GM18498 (cell line): ENCODE results near the gene CNTNAP2.

Experiments used
- ATAC-seq: cut with Tn5 transposase; IDR thresholded peaks from one replicate; pipeline ENCODE4 v1.9.1; 2021; ENCODE audit warnings: mild to moderate bottlenecking, moderate library complexity; ENCODE audit not compliant: unreplicated experiment

Gene CNTNAP2

GRCh38 chr7:147523056-147523455 is 1406.5 kb downstream of the CNTNAP2 start:
- no peak for ATAC-seq

GRCh38 chr7:147524726-147525250 is 1408.2 kb downstream of the CNTNAP2 start:
- no peak for ATAC-seq

- no peak for ATAC-seq
Observed at GRCh38 chr7:147525325-147525724, 1408.7 kb downstream of the CNTNAP2 start.

GRCh38 chr7:147535701-147536111 is 1419.1 kb downstream of the CNTNAP2 start:
- ATAC-seq = no peak

- no peak for ATAC-seq
Observed at GRCh38 chr7:147539685-147540084, 1423.1 kb downstream of the CNTNAP2 start.

- ATAC-seq = no peak
Observed at GRCh38 chr7:147540743-147541142, 1424.1 kb downstream of the CNTNAP2 start.

- ATAC-seq = no peak
Observed at GRCh38 chr7:147541261-147541660, 1424.7 kb downstream of the CNTNAP2 start.

- ATAC-seq = no peak
Observed at GRCh38 chr7:147547252-147547897, 1430.8 kb downstream of the CNTNAP2 start.

GRCh38 chr7:147556317-147556716 is 1439.7 kb downstream of the CNTNAP2 start:
- ATAC-seq = no peak

GRCh38 chr7:147563669-147564068 is 1447.1 kb downstream of the CNTNAP2 start:
- ATAC-seq = no peak

GRCh38 chr7:147564786-147565476 is 1448.3 kb downstream of the CNTNAP2 start:
- ATAC-seq = no peak

GRCh38 chr7:147567043-147567442 is 1450.4 kb downstream of the CNTNAP2 start:
- ATAC-seq = no peak

GRCh38 chr7:147569116-147569913 is 1452.7 kb downstream of the CNTNAP2 start:
- ATAC-seq = no peak

- ATAC-seq = no peak
Observed at GRCh38 chr7:147570390-147570789, 1453.8 kb downstream of the CNTNAP2 start.

- ATAC-seq = no peak
Observed at GRCh38 chr7:147571436-147572185, 1455.0 kb downstream of the CNTNAP2 start.

GRCh38 chr7:147578196-147578595 is 1461.6 kb downstream of the CNTNAP2 start:
- ATAC-seq = no peak

GRCh38 chr7:147579148-147579547 is 1462.5 kb downstream of the CNTNAP2 start:
- ATAC-seq = no peak

- ATAC-seq = no peak
Observed at GRCh38 chr7:147584771-147585193, 1468.2 kb downstream of the CNTNAP2 start.

GRCh38 chr7:147586110-147586509 is 1469.5 kb downstream of the CNTNAP2 start:
- ATAC-seq = no peak

GRCh38 chr7:147586526-147586925 is 1469.9 kb downstream of the CNTNAP2 start:
- ATAC-seq = no peak
